Esophagus muscularis mucosa (tissue), 4 donors: ENCODE data around the gene PIK3R5. TPM values are rescaled to one million over a fixed set of nuclear protein-coding genes. Genes with fewer than 3 reads are reported as not detected.

Experiments
- DNase-seq: peaks from one replicate; pipeline ENCODE4 v3.0.0-alpha.2; 2017; ENCODE audit errors: extremely low spot score
- H3K27ac ChIP-seq, 4 donors: fragments of 200-600 bp; sonication (generic); replicated peaks in 1 of 4; 1 replicate in 3 of 4; 2 replicates in 1 of 4; pipeline ENCODE4 v1.5.1; 2016 to 2019; ENCODE audit warnings: mild to moderate bottlenecking in 1 of 4
- H3K27me3 ChIP-seq, 4 donors: fragments of 200-600 bp; sonication (generic); one replicate each; pipeline versions ENCODE4 v1.5.1 to v1.6.0; 2016 to 2019
- H3K36me3 ChIP-seq, 4 donors: fragments of 200-600 bp; sonication (generic); one replicate each; pipeline ENCODE4 v1.5.1; 2016 to 2019
- H3K4me1 ChIP-seq, 4 donors: fragments of 200-600 bp; sonication (generic); one replicate each; pipeline ENCODE4 v1.5.1; 2016 to 2019
- H3K4me3 ChIP-seq, 4 donors: fragments of 200-600 bp; sonication (generic); 1 replicate in 2 of 4; 2 replicates in 2 of 4; pipeline ENCODE4 v1.5.1; 2016 to 2019; ENCODE audit warnings: mild to moderate bottlenecking in 4 of 4, moderate library complexity in 1 of 4
- H3K9me3 ChIP-seq, 4 donors: fragments of 200-600 bp; sonication (generic); 1 replicate in 3 of 4; 2 replicates in 1 of 4; pipeline ENCODE4 v1.5.1; 2016 to 2019
- CTCF ChIP-seq, 3 experiments: fragments of 200-600 bp in 2 of 3; fragments of 450-650 bp in 1 of 3; sonication (generic) in 2 of 3; IDR thresholded peaks; one replicate each; pipeline ENCODE4 v1.5.1; 2017 to 2019; ENCODE audit warnings: antibody characterized with exemption in 3 of 3, mild to moderate bottlenecking in 2 of 3, moderate library complexity in 1 of 3
- EP300 ChIP-seq: sonication (generic); formaldehyde crosslinking; IDR thresholded peaks from one replicate; pipeline ENCODE4 v1.6.1; 2017; ENCODE audit warnings: antibody characterized with exemption
- POLR2A ChIP-seq: fragments of 450-650 bp; IDR thresholded peaks from one replicate; pipeline ENCODE4 v1.6.1; 2017; ENCODE audit warnings: antibody characterized with exemption, moderate library complexity, mild to moderate bottlenecking, low read depth
- POLR2AphosphoS5 ChIP-seq, 2 donors: sonication (generic); formaldehyde crosslinking; IDR thresholded peaks; one replicate each; pipeline ENCODE4 v1.6.1; 2017; ENCODE audit warnings: antibody characterized with exemption in 2 of 2
- WGBS: methylation state at CpG from one replicate; pipeline ENCODE4 v1.1.5; 2018; 5-methylcytosine and 5-hydroxymethylcytosine counted together
- intact Hi-C: fragments of 100-400 bp; cut with DNase I; formaldehyde crosslinking; loops from one replicate; pipeline ENCODE4 v1.15.1; 2023
- total RNA-seq, 4 donors: library from RNA; depleted of rRNA; stranded (reverse); fragments of >200 nt; gene quantifications; one replicate each; pipeline versions ENCODE4 v1.1.0 to v1.2.1, GENCODE V29; 2016

Gene PIK3R5
- total RNA-seq, 4 donors from 2014 or later, result 7.0 to 16.2 (median 9.6) TPM

DNA sequence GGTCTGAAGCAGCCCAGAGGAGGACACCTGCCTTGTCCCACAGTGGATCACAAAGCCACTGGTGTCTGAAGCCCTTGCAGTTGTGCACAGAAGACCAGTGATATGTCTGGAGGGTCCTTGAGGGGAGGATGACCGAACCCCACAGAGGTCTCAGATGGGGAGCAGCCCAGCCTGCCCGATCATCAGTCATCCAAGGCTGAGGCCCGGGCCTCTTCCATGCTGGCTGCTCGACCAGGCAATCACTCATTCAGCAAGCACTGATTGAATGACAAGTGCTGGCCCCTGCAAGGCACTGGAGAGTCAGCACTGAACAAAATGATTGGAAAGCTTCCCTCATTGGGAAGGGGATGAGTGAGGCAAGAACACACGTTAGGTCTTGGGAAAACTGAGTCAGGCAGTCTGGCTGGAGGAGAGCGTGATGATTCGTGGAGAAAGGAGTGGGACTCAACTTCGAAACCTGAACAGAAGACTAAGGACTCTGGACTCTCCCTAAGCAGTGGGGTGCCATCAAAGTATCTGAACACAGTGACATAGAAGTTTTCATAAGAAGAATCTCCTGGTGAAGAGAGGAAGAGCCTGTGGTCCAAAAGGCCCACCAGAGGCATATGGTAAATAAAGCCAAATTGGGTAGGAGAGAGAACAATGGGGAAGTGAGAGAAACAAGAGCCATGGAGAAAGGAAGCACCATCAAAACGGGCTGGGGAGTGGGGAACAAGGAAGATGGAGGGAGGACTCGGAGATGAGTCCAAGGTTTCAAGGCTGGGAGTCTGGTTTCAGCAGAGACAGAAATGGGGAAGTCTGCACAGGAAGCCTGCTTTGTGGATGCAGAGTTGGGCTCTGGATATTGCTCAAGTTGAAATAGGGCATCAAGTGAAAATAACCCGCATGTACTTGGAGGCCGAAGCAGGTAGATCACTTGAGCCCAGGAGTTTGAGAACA lies 10.2 kb downstream of the PIK3R5 start:
- Histone ChIP-seq H3K27ac (peak overlapping the region in 3 of 4 donors; percentile 1 to 34 (median 10)), H3K4me1 (no peaks in the 10 kb centered on the region), H3K9me3 (no peaks in the 10 kb centered on the region), H3K27me3 (peaks cover 0 to 8% (median 0%) of the 10 kb centered on the region in 4 donors), H3K36me3 (no peaks in the 10 kb centered on the region), H3K4me3 (no peak overlapping the region)
- TF ChIP-seq EP300 (no peak), POLR2A (no peak), CTCF (IDR thresholded peaks at IDR 0.05) (no peak), POLR2AphosphoS5 (IDR thresholded peaks at IDR 0.05) (no peak)
- DNase-seq, result peak; percentile 89
- 79% methylated on average over 10 of the region's 12 CpGs for WGBS
- intact Hi-C loops, result no loop called here

GRCh38 chr17:8954339-8954738 lies 11.2 kb downstream of the PIK3R5 start:
- Histone ChIP-seq H3K4me1 (no peaks in the 10 kb centered on the region), H3K36me3 (no peaks in the 10 kb centered on the region), H3K9me3 (no peaks in the 10 kb centered on the region), H3K4me3 (no peak overlapping the region), H3K27me3 (peaks cover 0 to 8% (median 0%) of the 10 kb centered on the region in 4 donors), H3K27ac (peak overlapping the region in 1 of 4 donors; percentile 31)
- intact Hi-C loops, result no loop called here
- peak; percentile 91 for DNase-seq
- 43% methylated on average over 10 of the region's 10 CpGs for WGBS
- TF ChIP-seq POLR2AphosphoS5 (IDR thresholded peaks at IDR 0.05), result peak; percentile 40 to 49
- no peak for TF ChIP-seq POLR2A

GRCh38 chr17:8953156-8953885 lies 12.2 kb downstream of the PIK3R5 start:
- peak overlapping the region in 3 of 4 donors; percentile 14 to 34 (median 31) for H3K27ac ChIP-seq
- WGBS, result 76% methylated on average over 2 of the region's 2 CpGs
- no peak overlapping the region for H3K4me3 ChIP-seq
- H3K4me1 ChIP-seq, result no peaks in the 10 kb centered on the region
- no peaks in the 10 kb centered on the region for H3K9me3 ChIP-seq
- H3K27me3 ChIP-seq, result peaks cover 0 to 8% (median 0%) of the 10 kb centered on the region in 4 donors
- TF ChIP-seq POLR2A (no peak), CTCF (IDR thresholded peaks at IDR 0.05) (no peak), POLR2AphosphoS5 (IDR thresholded peaks at IDR 0.05) (no peak), EP300 (no peak)
- intact Hi-C loops, result no loop called here
- no peaks in the 10 kb centered on the region for H3K36me3 ChIP-seq
- peak; percentile 50 for DNase-seq

- Histone ChIP-seq H3K9me3 (no peaks in the 10 kb centered on the region), H3K27me3 (peaks cover 0 to 3% (median 0%) of the 10 kb centered on the region in 4 donors), H3K27ac (no peak overlapping the region), H3K4me3 (no peak overlapping the region), H3K4me1 (no peaks in the 10 kb centered on the region), H3K36me3 (no peaks in the 10 kb centered on the region)
- WGBS, result 100% methylated on average over 1 of the region's 1 CpG
- intact Hi-C loops, result no loop called here
- TF ChIP-seq CTCF (IDR thresholded peaks at IDR 0.05), result no peak
- TF ChIP-seq POLR2AphosphoS5 (IDR thresholded peaks at IDR 0.05), result no peak
- no peak for TF ChIP-seq EP300
- no peak for TF ChIP-seq POLR2A
- DNase-seq, result no peak
Observed at GRCh38 chr17:8952191-8952590, 13.3 kb downstream of the PIK3R5 start.

GRCh38 chr17:8951206-8951605 lies 14.3 kb downstream of the PIK3R5 start:
- no peak overlapping the region for H3K4me3 ChIP-seq
- no peak for DNase-seq
- no peak overlapping the region for H3K27ac ChIP-seq
- H3K9me3 ChIP-seq, result no peaks in the 10 kb centered on the region
- H3K27me3 ChIP-seq, result peaks cover 0 to 9% (median 0%) of the 10 kb centered on the region in 4 donors
- no peaks in the 10 kb centered on the region for H3K4me1 ChIP-seq
- intact Hi-C loops, result no loop called here
- WGBS, result 71% methylated on average over 4 of the region's 4 CpGs
- H3K36me3 ChIP-seq, result no peaks in the 10 kb centered on the region
- no peak for TF ChIP-seq POLR2AphosphoS5 (IDR thresholded peaks at IDR 0.05)
- TF ChIP-seq POLR2A, result no peak
- no peak for TF ChIP-seq EP300
- TF ChIP-seq CTCF (IDR thresholded peaks at IDR 0.05), result no peak
